HEK293 (cell line): Measurements from ENCODE around the gene OPCML.

Experiments
- MYNN ChIP-seq: fragments of 450-650 bp; formaldehyde crosslinking; IDR thresholded peaks from 2 replicates; pipeline ENCODE4 v1.5.1; 2016; ENCODE audit warnings: missing biosample characterization, missing genetic modification characterization, borderline replicate concordance
- ZNF10 ChIP-seq: fragments of 450-650 bp; formaldehyde crosslinking; IDR thresholded peaks from 2 replicates; pipeline ENCODE4 v1.5.1; 2017; ENCODE audit warnings: missing biosample characterization, missing genetic modification characterization
- ZNF24 ChIP-seq: fragments of 450-650 bp; formaldehyde crosslinking; IDR thresholded peaks from 2 replicates; pipeline ENCODE4 v1.5.1; 2016; ENCODE audit warnings: missing biosample characterization, missing genetic modification characterization
- ZNF610 ChIP-seq: fragments of 450-650 bp; formaldehyde crosslinking; IDR thresholded peaks from 2 replicates; pipeline ENCODE4 v1.5.1; 2016; ENCODE audit warnings: missing biosample characterization, missing genetic modification characterization, borderline replicate concordance
- TF ChIP-seq, protein P1 (sequence below): fragments of 450-650 bp; formaldehyde crosslinking; IDR thresholded peaks from 2 replicates; pipeline ENCODE4 v1.5.1; 2016; ENCODE audit warnings: missing biosample characterization, missing genetic modification characterization, borderline replicate concordance

GRCh38 chr11:133162227-133162626 is 370.1 kb downstream of the OPCML start:
- no peak for TF ChIP-seq ZNF610 (tag by site-specific recombination)
- no peak for TF ChIP-seq MYNN (tag by site-specific recombination)
- TF ChIP-seq, protein P1, sequence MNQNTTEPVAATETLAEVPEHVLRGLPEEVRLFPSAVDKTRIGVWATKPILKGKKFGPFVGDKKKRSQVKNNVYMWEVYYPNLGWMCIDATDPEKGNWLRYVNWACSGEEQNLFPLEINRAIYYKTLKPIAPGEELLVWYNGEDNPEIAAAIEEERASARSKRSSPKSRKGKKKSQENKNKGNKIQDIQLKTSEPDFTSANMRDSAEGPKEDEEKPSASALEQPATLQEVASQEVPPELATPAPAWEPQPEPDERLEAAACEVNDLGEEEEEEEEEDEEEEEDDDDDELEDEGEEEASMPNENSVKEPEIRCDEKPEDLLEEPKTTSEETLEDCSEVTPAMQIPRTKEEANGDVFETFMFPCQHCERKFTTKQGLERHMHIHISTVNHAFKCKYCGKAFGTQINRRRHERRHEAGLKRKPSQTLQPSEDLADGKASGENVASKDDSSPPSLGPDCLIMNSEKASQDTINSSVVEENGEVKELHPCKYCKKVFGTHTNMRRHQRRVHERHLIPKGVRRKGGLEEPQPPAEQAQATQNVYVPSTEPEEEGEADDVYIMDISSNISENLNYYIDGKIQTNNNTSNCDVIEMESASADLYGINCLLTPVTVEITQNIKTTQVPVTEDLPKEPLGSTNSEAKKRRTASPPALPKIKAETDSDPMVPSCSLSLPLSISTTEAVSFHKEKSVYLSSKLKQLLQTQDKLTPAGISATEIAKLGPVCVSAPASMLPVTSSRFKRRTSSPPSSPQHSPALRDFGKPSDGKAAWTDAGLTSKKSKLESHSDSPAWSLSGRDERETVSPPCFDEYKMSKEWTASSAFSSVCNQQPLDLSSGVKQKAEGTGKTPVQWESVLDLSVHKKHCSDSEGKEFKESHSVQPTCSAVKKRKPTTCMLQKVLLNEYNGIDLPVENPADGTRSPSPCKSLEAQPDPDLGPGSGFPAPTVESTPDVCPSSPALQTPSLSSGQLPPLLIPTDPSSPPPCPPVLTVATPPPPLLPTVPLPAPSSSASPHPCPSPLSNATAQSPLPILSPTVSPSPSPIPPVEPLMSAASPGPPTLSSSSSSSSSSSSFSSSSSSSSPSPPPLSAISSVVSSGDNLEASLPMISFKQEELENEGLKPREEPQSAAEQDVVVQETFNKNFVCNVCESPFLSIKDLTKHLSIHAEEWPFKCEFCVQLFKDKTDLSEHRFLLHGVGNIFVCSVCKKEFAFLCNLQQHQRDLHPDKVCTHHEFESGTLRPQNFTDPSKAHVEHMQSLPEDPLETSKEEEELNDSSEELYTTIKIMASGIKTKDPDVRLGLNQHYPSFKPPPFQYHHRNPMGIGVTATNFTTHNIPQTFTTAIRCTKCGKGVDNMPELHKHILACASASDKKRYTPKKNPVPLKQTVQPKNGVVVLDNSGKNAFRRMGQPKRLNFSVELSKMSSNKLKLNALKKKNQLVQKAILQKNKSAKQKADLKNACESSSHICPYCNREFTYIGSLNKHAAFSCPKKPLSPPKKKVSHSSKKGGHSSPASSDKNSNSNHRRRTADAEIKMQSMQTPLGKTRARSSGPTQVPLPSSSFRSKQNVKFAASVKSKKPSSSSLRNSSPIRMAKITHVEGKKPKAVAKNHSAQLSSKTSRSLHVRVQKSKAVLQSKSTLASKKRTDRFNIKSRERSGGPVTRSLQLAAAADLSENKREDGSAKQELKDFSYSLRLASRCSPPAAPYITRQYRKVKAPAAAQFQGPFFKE: no peak
- TF ChIP-seq ZNF10 (tag by site-specific recombination): no peak
- TF ChIP-seq ZNF24 (tag by site-specific recombination): no peak
